ENCODE data around the gene PSMC3. TPM values are rescaled to one million over a fixed set of nuclear protein-coding genes. Genes with fewer than 3 reads are reported as not detected.

Gene PSMC3
- total and polyA plus RNA-seq, 2 donors: 60.1 to 177 TPM

GRCh38 chr11:47451436-47451835 lies 25.2 kb upstream of the PSMC3 start:
- Histone ChIP-seq H3K4me3 (ENCODE audit: low read depth, low read length) (no peak overlapping the region), H3K36me3 (ENCODE audit: insufficient read depth) (no peaks in the 10 kb centered on the region), H3K4me1 (ENCODE audit: insufficient read depth) (no peaks in the 10 kb centered on the region), H3K27ac (ENCODE audit: low read depth) (no peak overlapping the region)
- no peak for DNase-seq (ENCODE audit: extremely low spot score)
- 73% methylated on average over 4 of the region's 4 CpGs for WGBS

GRCh38 chr11:47449541-47449940 lies 23.3 kb upstream of the PSMC3 start:
- Histone ChIP-seq H3K27ac (ENCODE audit: low read depth) (no peak overlapping the region), H3K4me3 (ENCODE audit: low read depth, low read length) (no peak overlapping the region), H3K36me3 (ENCODE audit: insufficient read depth) (no peaks in the 10 kb centered on the region), H3K4me1 (ENCODE audit: insufficient read depth) (no peaks in the 10 kb centered on the region)
- 78% methylated on average over 8 of the region's 8 CpGs for WGBS
- DNase-seq (ENCODE audit: extremely low spot score): no peak

- no peak within 1 kb of the TSS for H3K27ac ChIP-seq (ENCODE audit: low read depth)
- no peak within 1 kb of the TSS for H3K4me3 ChIP-seq (ENCODE audit: low read depth, low read length)
- DNase-seq (ENCODE audit: extremely low spot score): no peak
- H3K4me1 ChIP-seq (ENCODE audit: insufficient read depth): no peaks in the 10 kb centered on the region
- WGBS: 80% methylated on average over 32 of the region's 32 CpGs
- H3K36me3 ChIP-seq (ENCODE audit: insufficient read depth): no peaks in the 10 kb centered on the region
Measured at GRCh38 chr11:47448566-47449427, 22.6 kb upstream of the PSMC3 start, which contains the start of gene RAPSN. RAPSN (minus strand) TSS chr11:47449136; CDS start chr11:47448964, 172 bp downstream.

- no peak overlapping the region for H3K27ac ChIP-seq (ENCODE audit: low read depth)
- H3K4me1 ChIP-seq (ENCODE audit: insufficient read depth): no peaks in the 10 kb centered on the region
- DNase-seq (ENCODE audit: extremely low spot score): no peak
- H3K4me3 ChIP-seq (ENCODE audit: low read depth, low read length): no peak overlapping the region
- WGBS: 94% methylated on average over 12 of the region's 12 CpGs
- H3K36me3 ChIP-seq (ENCODE audit: insufficient read depth): no peaks in the 10 kb centered on the region
Measured at GRCh38 chr11:47447906-47448305, 21.7 kb upstream of the PSMC3 start.

GRCh38 chr11:47446833-47447232 lies 20.6 kb upstream of the PSMC3 start:
- no peaks in the 10 kb centered on the region for H3K36me3 ChIP-seq (ENCODE audit: insufficient read depth)
- DNase-seq (ENCODE audit: extremely low spot score): no peak
- H3K4me1 ChIP-seq (ENCODE audit: insufficient read depth): no peaks in the 10 kb centered on the region
- H3K4me3 ChIP-seq (ENCODE audit: low read depth, low read length): no peak overlapping the region
- WGBS: 89% methylated on average over 9 of the region's 9 CpGs
- no peak overlapping the region for H3K27ac ChIP-seq (ENCODE audit: low read depth)

GRCh38 chr11:47445840-47446239 lies 19.6 kb upstream of the PSMC3 start:
- 90% methylated on average over 4 of the region's 4 CpGs for WGBS
- H3K27ac ChIP-seq (ENCODE audit: low read depth): no peak overlapping the region

GRCh38 chr11:47443817-47444216 lies 17.6 kb upstream of the PSMC3 start:
- Histone ChIP-seq H3K4me3 (ENCODE audit: low read depth, low read length) (no peak overlapping the region), H3K4me1 (ENCODE audit: insufficient read depth) (no peaks in the 10 kb centered on the region), H3K36me3 (ENCODE audit: insufficient read depth) (no peaks in the 10 kb centered on the region), H3K27ac (ENCODE audit: low read depth) (no peak overlapping the region)
- DNase-seq (ENCODE audit: extremely low spot score): no peak
- 78% methylated on average over 3 of the region's 3 CpGs for WGBS

More at GRCh38 chr11:47445840-47446239, 19.6 kb upstream of the PSMC3 start:
- Histone ChIP-seq H3K4me1 (ENCODE audit: insufficient read depth) (no peaks in the 10 kb centered on the region), H3K36me3 (ENCODE audit: insufficient read depth) (no peaks in the 10 kb centered on the region), H3K4me3 (ENCODE audit: low read depth, low read length) (no peak overlapping the region)
- DNase-seq (ENCODE audit: extremely low spot score): no peak

GRCh38 chr11:47443028-47443700 lies 16.9 kb upstream of the PSMC3 start:
- DNase-seq (ENCODE audit: extremely low spot score): no peak
- WGBS: 78% methylated on average over 12 of the region's 12 CpGs
- Histone ChIP-seq H3K27ac (ENCODE audit: low read depth) (no peak overlapping the region), H3K4me1 (ENCODE audit: insufficient read depth) (no peaks in the 10 kb centered on the region), H3K36me3 (ENCODE audit: insufficient read depth) (no peaks in the 10 kb centered on the region), H3K4me3 (ENCODE audit: low read depth, low read length) (no peak overlapping the region)

GRCh38 chr11:47442514-47442913 lies 16.3 kb upstream of the PSMC3 start:
- Histone ChIP-seq H3K4me3 (ENCODE audit: low read depth, low read length) (no peak overlapping the region), H3K36me3 (ENCODE audit: insufficient read depth) (no peaks in the 10 kb centered on the region), H3K4me1 (ENCODE audit: insufficient read depth) (no peaks in the 10 kb centered on the region), H3K27ac (ENCODE audit: low read depth) (no peak overlapping the region)
- DNase-seq (ENCODE audit: extremely low spot score): no peak
- WGBS: 85% methylated on average over 8 of the region's 8 CpGs

- WGBS: 83% methylated on average over 12 of the region's 12 CpGs
- no peak overlapping the region for H3K27ac ChIP-seq (ENCODE audit: low read depth)
- no peaks in the 10 kb centered on the region for H3K4me1 ChIP-seq (ENCODE audit: insufficient read depth)
- H3K36me3 ChIP-seq (ENCODE audit: insufficient read depth): no peaks in the 10 kb centered on the region
- no peak for DNase-seq (ENCODE audit: extremely low spot score)
- H3K4me3 ChIP-seq (ENCODE audit: low read depth, low read length): no peak overlapping the region
Measured at GRCh38 chr11:47441421-47441820, 15.2 kb upstream of the PSMC3 start.

- Histone ChIP-seq H3K36me3 (ENCODE audit: insufficient read depth) (no peaks in the 10 kb centered on the region), H3K4me3 (ENCODE audit: low read depth, low read length) (no peak overlapping the region), H3K27ac (ENCODE audit: low read depth) (no peak overlapping the region), H3K4me1 (ENCODE audit: insufficient read depth) (no peaks in the 10 kb centered on the region)
- no peak for DNase-seq (ENCODE audit: extremely low spot score)
- WGBS: 91% methylated on average over 2 of the region's 2 CpGs
Measured at GRCh38 chr11:47440054-47440476, 13.8 kb upstream of the PSMC3 start.

GRCh38 chr11:47438721-47439120 lies 12.5 kb upstream of the PSMC3 start:
- DNase-seq (ENCODE audit: extremely low spot score): no peak
- Histone ChIP-seq H3K36me3 (ENCODE audit: insufficient read depth) (no peaks in the 10 kb centered on the region), H3K4me1 (ENCODE audit: insufficient read depth) (no peaks in the 10 kb centered on the region), H3K27ac (ENCODE audit: low read depth) (no peak overlapping the region), H3K4me3 (ENCODE audit: low read depth, low read length) (no peak overlapping the region)
- WGBS: 88% methylated on average over 18 of the region's 18 CpGs

- Histone ChIP-seq H3K4me1 (ENCODE audit: insufficient read depth) (no peaks in the 10 kb centered on the region), H3K36me3 (ENCODE audit: insufficient read depth) (no peaks in the 10 kb centered on the region), H3K27ac (ENCODE audit: low read depth) (no peak overlapping the region), H3K4me3 (ENCODE audit: low read depth, low read length) (no peak overlapping the region)
- no peak for DNase-seq (ENCODE audit: extremely low spot score)
- 53% methylated on average over 16 of the region's 16 CpGs for WGBS
Measured at GRCh38 chr11:47437746-47438418, 11.6 kb upstream of the PSMC3 start.
